Caco-2 (cell line): ENCODE measurements around the gene CBARP. TPM values are rescaled to one million over a fixed set of nuclear protein-coding genes. Genes with fewer than 3 reads are reported as not detected.

Experiments used
- BruUV-seq: library from RNA; stranded (reverse); fragments of 400-500 nt; replicated peaks from 2 replicates; lab custom pipeline; 2021; lab: Mats Ljungman, UMichigan
- CTCF ChIA-PET: fragments of 300-600 bp; sonication (Branson Sonifier 250); formaldehyde crosslinking; loops from one replicate; lab custom pipeline; 2022; ENCODE audit warnings: antibody characterized with exemption; lab: Charles Lee
- POLR2A ChIA-PET: fragments of 300-600 bp; sonication (Branson Sonifier 250); formaldehyde crosslinking; loops from one replicate; lab custom pipeline; 2022; ENCODE audit warnings: antibody characterized with exemption; lab: Charles Lee
- DNase-seq, 2 experiments: peaks; one replicate each; pipeline versions ENCODE4 v3.0.0 to v3.0.0-alpha.2; 2020 to 2022
- H3K27me3 ChIP-seq: replicated peaks from 2 replicates; pipeline ENCODE4 v1.6.0; 2011; ENCODE audit warnings: low read length; ENCODE audit not compliant: control insufficient read depth, insufficient read depth
- H3K36me3 ChIP-seq: 2 replicates; pipeline ENCODE4 v1.5.1; 2011; ENCODE audit warnings: low read length; ENCODE audit not compliant: control insufficient read depth, insufficient read depth
- H3K4me1 ChIP-seq: fragments of 250-450 bp; sonication (Bioruptor Pico); 2 replicates; pipeline ENCODE4 v1.5.1; 2020; ENCODE audit warnings: mild to moderate bottlenecking
- H3K4me3 ChIP-seq: 2 replicates; pipeline ENCODE4 v1.5.1; 2011; ENCODE audit warnings: low read depth, mild to moderate bottlenecking, control low read depth, low read length
- H3K9me3 ChIP-seq: fragments of 250-450 bp; sonication (Bioruptor Pico); 2 replicates; pipeline ENCODE4 v1.5.1; 2020; ENCODE audit warnings: mild to moderate bottlenecking, moderate library complexity
- H3K27ac Mint-ChIP-seq: one replicate; pipeline ENCODE4 v1.8.0; 2022; ENCODE audit warnings: mixed read lengths; ENCODE audit not compliant: unreplicated experiment
- H3K27me3 Mint-ChIP-seq: one replicate; pipeline ENCODE4 v1.8.0; 2022; ENCODE audit warnings: mixed read lengths; ENCODE audit not compliant: insufficient read depth, unreplicated experiment
- H3K36me3 Mint-ChIP-seq: one replicate; pipeline ENCODE4 v1.8.0; 2022; ENCODE audit warnings: mild to moderate bottlenecking, mixed read lengths; ENCODE audit not compliant: insufficient read depth, unreplicated experiment
- H3K4me1 Mint-ChIP-seq: one replicate; pipeline ENCODE4 v1.8.0; 2022; ENCODE audit warnings: low read depth, mixed read lengths; ENCODE audit not compliant: unreplicated experiment
- H3K4me3 Mint-ChIP-seq: one replicate; pipeline ENCODE4 v1.8.0; 2022; ENCODE audit warnings: mild to moderate bottlenecking, moderate library complexity, mixed read lengths; ENCODE audit not compliant: unreplicated experiment
- H3K9me3 Mint-ChIP-seq: one replicate; pipeline ENCODE4 v1.8.0; 2022; ENCODE audit warnings: mixed read lengths; ENCODE audit not compliant: unreplicated experiment
- CTCF ChIP-seq, 2 experiments: fragments of 200-600 bp in 1 of 2; IDR thresholded peaks; 1 replicate in 1 of 2; 2 replicates in 1 of 2; pipeline versions ENCODE4 v1.5.1 to v1.8.0; 2011 to 2022; ENCODE audit warnings: antibody characterized with exemption in 1 of 2, control low read depth in 1 of 2, inconsistent platforms in 1 of 2, low read depth in 1 of 2, low read length in 1 of 2, mild to moderate bottlenecking in 1 of 2, moderate library complexity in 1 of 2; ENCODE audit not compliant: insufficient read depth in 1 of 2, severe bottlenecking in 1 of 2, unreplicated experiment in 1 of 2
- intact Hi-C: fragments of 100-400 bp; cut with micrococcal nuclease; formaldehyde crosslinking; loops from one replicate; pipeline ENCODE4 v1.10.0; 2022; ENCODE audit not compliant: unreplicated experiment
- total RNA-seq: library from RNA; stranded (reverse); gene quantifications from 2 replicates; pipeline ENCODE4 v1.2.3, GENCODE V29; 2022

Gene CBARP
- total RNA-seq, 1 experiment from 2014 or later, result 7.3 TPM

- no peaks in the 10 kb centered on the region; the same call in 1 of the 2 replicates for H3K36me3 ChIP-seq
- Mint-ChIP-seq H3K4me1 (no peaks in the 10 kb centered on the region), H3K4me3 (no peak overlapping the region), H3K36me3 (peaks cover 28% of the 10 kb centered on the region), H3K27ac (no peak overlapping the region), H3K9me3 (no peaks in the 10 kb centered on the region), H3K27me3 (no peaks in the 10 kb centered on the region)
- H3K9me3 ChIP-seq, result no peaks in the 10 kb centered on the region
- no peaks in the 10 kb centered on the region for H3K4me1 ChIP-seq
- POLR2A ChIA-PET, result no interaction called here
- H3K27me3 ChIP-seq, result no peaks in the 10 kb centered on the region
- no peak for TF ChIP-seq CTCF (IDR thresholded peaks at IDR 0.05; ENCODE audit: insufficient read depth in 1 of 2, low read depth in 1 of 2, low read length in 1 of 2, severe bottlenecking in 1 of 2, unreplicated experiment in 1 of 2)
- CTCF ChIA-PET, result interaction anchor here (0.6 kb wide), 1 partner anchor 49 kb away, joined by 3 read pairs; no protein-coding TSS in a partner anchor
- no peak overlapping the region for H3K4me3 ChIP-seq
- DNase-seq, result no peak
- BruUV-seq, result no TSS peak
- intact Hi-C loops, result no loop called here
Observed at GRCh38 chr19:1217366-1217765, 20.4 kb downstream of the CBARP start.

GRCh38 chr19:1216756-1217155 is 21.0 kb downstream of the CBARP start:
- Histone ChIP-seq H3K4me1 (no peaks in the 10 kb centered on the region), H3K36me3 (no peaks in the 10 kb centered on the region; the same call in 1 of the 2 replicates), H3K27me3 (no peaks in the 10 kb centered on the region), H3K4me3 (no peak overlapping the region), H3K9me3 (no peaks in the 10 kb centered on the region)
- Mint-ChIP-seq H3K36me3 (peaks cover 31% of the 10 kb centered on the region), H3K27me3 (no peaks in the 10 kb centered on the region), H3K9me3 (no peaks in the 10 kb centered on the region), H3K27ac (no peak overlapping the region), H3K4me3 (no peak overlapping the region), H3K4me1 (no peaks in the 10 kb centered on the region)
- CTCF ChIA-PET, result interaction anchor here (0.6 kb wide), 1 partner anchor 50 kb away, joined by 3 read pairs; no protein-coding TSS in a partner anchor
- BruUV-seq, result no TSS peak
- POLR2A ChIA-PET, result interaction anchor here (0.6 kb wide), 1 partner anchor 464 kb away, joined by 4 read pairs; no protein-coding TSS in a partner anchor
- no peak for TF ChIP-seq CTCF (IDR thresholded peaks at IDR 0.05; ENCODE audit: insufficient read depth in 1 of 2, low read depth in 1 of 2, low read length in 1 of 2, severe bottlenecking in 1 of 2, unreplicated experiment in 1 of 2)
- intact Hi-C loops, result no loop called here
- no peak for DNase-seq

- Mint-ChIP-seq H3K27ac (no peak overlapping the region), H3K36me3 (peaks cover 36% of the 10 kb centered on the region), H3K4me1 (no peaks in the 10 kb centered on the region), H3K4me3 (no peak overlapping the region), H3K9me3 (no peaks in the 10 kb centered on the region), H3K27me3 (no peaks in the 10 kb centered on the region)
- Histone ChIP-seq H3K9me3 (no peaks in the 10 kb centered on the region), H3K4me1 (no peaks in the 10 kb centered on the region), H3K36me3 (no peaks in the 10 kb centered on the region; the same call in 1 of the 2 replicates), H3K27me3 (no peaks in the 10 kb centered on the region), H3K4me3 (no peak overlapping the region)
- POLR2A ChIA-PET, result interaction anchor here (0.6 kb wide), 1 partner anchor 10 kb away, joined by 5 read pairs; no protein-coding TSS in a partner anchor
- intact Hi-C loops, result no loop called here
- no TSS peak for BruUV-seq
- CTCF ChIA-PET, result no interaction called here
- DNase-seq, result no peak
- no peak for TF ChIP-seq CTCF (IDR thresholded peaks at IDR 0.05; ENCODE audit: insufficient read depth in 1 of 2, low read depth in 1 of 2, low read length in 1 of 2, severe bottlenecking in 1 of 2, unreplicated experiment in 1 of 2)
Observed at GRCh38 chr19:1214862-1215731, 22.7 kb downstream of the CBARP start.
